ENCODE measurements around the gene CDK16. TPM values are rescaled to one million over a fixed set of nuclear protein-coding genes. Genes with fewer than 3 reads are reported as not detected.
A peak's percentile ranks its signal among the peaks of the same experiment; 100 is the strongest.

Gene CDK16
- total and polyA plus RNA-seq, 9 of the 15 experiments (the other 6 are each of a cell fraction or from before 2014, with no cell fraction given): 3.9 to 104 (median 57.5) TPM

DNA sequence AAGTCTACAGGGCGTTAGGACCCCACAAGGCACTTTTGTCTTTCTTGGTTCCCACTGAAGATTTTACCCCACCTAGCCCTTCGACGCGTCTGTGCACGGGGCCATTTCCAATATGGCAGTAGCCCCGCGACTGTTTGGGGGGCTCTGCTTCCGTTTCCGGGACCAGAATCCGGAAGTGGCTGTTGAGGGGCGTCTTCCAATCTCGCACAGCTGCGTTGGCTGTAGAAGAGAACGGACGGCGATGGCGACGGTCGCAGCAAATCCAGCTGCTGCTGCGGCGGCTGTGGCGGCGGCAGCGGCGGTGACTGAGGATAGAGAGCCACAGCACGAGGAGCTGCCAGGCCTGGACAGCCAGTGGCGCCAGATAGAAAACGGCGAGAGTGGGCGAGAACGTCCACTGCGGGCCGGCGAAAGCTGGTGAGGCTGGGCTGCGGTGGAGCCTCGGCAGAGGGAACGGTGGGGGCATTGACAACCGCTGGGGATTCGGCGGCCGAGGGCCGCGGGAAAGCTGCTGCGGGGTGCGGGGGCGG is 14.4 kb downstream of the CDK16 start, which contains the start of gene USP11 (continued):
- no peak for TF ChIP-seq ZNF609 (CRISPR knock-in tag; IDR thresholded peaks at IDR 0.05; ENCODE audit: borderline replicate concordance)
- no peak for TF ChIP-seq BRD9 (IDR thresholded peaks at IDR 0.05; ENCODE audit: low read depth, partially characterized antibody)
- TF ChIP-seq SMAD3 (CRISPR knock-in tag; conservative IDR thresholded peaks at IDR 0.05): no peak
- TF ChIP-seq ZNF699 (CRISPR knock-in tag; IDR thresholded peaks at IDR 0.05; ENCODE audit: insufficient replicate concordance): no peak
- no peak for TF ChIP-seq ZNF184 (CRISPR knock-in tag; IDR thresholded peaks at IDR 0.05)
- TF ChIP-seq TEAD2 (tag; IDR thresholded peaks at IDR 0.05): no peak
- TF ChIP-seq RBFOX2 (IDR thresholded peaks at IDR 0.05; ENCODE audit: low read depth, low read length): peak; percentile 90
- TF ChIP-seq, protein P1, sequence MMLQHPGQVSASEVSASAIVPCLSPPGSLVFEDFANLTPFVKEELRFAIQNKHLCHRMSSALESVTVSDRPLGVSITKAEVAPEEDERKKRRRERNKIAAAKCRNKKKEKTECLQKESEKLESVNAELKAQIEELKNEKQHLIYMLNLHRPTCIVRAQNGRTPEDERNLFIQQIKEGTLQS (IDR thresholded peaks at IDR 0.05): no peak
- TF ChIP-seq, protein P1 (CRISPR knock-in tag; conservative IDR thresholded peaks at IDR 0.05): no peak
- TF ChIP-seq TCF15 (CRISPR knock-in tag; IDR thresholded peaks at IDR 0.05): no peak
- no peak for TF ChIP-seq BRF1 (IDR thresholded peaks at IDR 0.05; ENCODE audit: borderline replicate concordance, extremely low read depth, insufficient read length)
- no peak for TF ChIP-seq ARNT (IDR thresholded peaks at IDR 0.05)
- TF ChIP-seq, protein P2, sequence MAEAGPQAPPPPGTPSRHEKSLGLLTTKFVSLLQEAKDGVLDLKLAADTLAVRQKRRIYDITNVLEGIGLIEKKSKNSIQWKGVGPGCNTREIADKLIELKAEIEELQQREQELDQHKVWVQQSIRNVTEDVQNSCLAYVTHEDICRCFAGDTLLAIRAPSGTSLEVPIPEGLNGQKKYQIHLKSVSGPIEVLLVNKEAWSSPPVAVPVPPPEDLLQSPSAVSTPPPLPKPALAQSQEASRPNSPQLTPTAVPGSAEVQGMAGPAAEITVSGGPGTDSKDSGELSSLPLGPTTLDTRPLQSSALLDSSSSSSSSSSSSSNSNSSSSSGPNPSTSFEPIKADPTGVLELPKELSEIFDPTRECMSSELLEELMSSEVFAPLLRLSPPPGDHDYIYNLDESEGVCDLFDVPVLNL (CRISPR knock-in tag; IDR thresholded peaks at IDR 0.05; ENCODE audit: low read depth): no peak
- TF ChIP-seq SLC30A9 (CRISPR knock-in tag; IDR thresholded peaks at IDR 0.05): no peak
- TF ChIP-seq ZNF766 (CRISPR knock-in tag; conservative IDR thresholded peaks at IDR 0.05): no peak
- no peak; the same call in 1 of the 2 replicates for TF ChIP-seq CTBP1 (IDR thresholded peaks at IDR 0.05; ENCODE audit: borderline replicate concordance)
- no peak for TF ChIP-seq ZNF644 (tag; IDR thresholded peaks at IDR 0.05; ENCODE audit: low read depth)
- no peak for TF ChIP-seq NCOA2 (IDR thresholded peaks at IDR 0.05; ENCODE audit: partially characterized antibody in 2 of 2)
- TF ChIP-seq LEF1 (IDR thresholded peaks at IDR 0.05): no peak
